Nephron progenitor cell (in vitro differentiated cells): ENCODE measurements around the gene ARHGEF37.

Source experiments
- DNase-seq: peaks from one replicate; pipeline ENCODE4 v3.0.0; 2021
- H3K27ac Mint-ChIP-seq: 2 replicates; pipeline ENCODE4 v1.8.0; 2021; ENCODE audit warnings: mild to moderate bottlenecking, moderate library complexity, mixed read lengths
- H3K27me3 Mint-ChIP-seq: 2 replicates; pipeline ENCODE4 v1.8.0; 2021; ENCODE audit warnings: mild to moderate bottlenecking, low read depth, mixed read lengths; ENCODE audit not compliant: poor library complexity
- H3K36me3 Mint-ChIP-seq: 2 replicates; pipeline ENCODE4 v1.8.0; 2021; ENCODE audit warnings: low read depth, mixed read lengths
- H3K4me1 Mint-ChIP-seq: 2 replicates; pipeline ENCODE4 v1.8.0; 2021; ENCODE audit warnings: mixed read lengths
- H3K4me3 Mint-ChIP-seq: 2 replicates; pipeline ENCODE4 v1.8.0; 2021; ENCODE audit warnings: mild to moderate bottlenecking, moderate library complexity, mixed read lengths
- H3K9me3 Mint-ChIP-seq: 2 replicates; pipeline ENCODE4 v1.8.0; 2021; ENCODE audit warnings: mild to moderate bottlenecking, moderate library complexity, mixed read lengths
- TF ChIP-seq, protein P1 (sequence below): fragments of 200-600 bp; sonication (generic); IDR thresholded peaks from 2 replicates; pipeline ENCODE4 v1.5.0; 2021; ENCODE audit warnings: antibody characterized with exemption

ARHGEF37 gene

DNA sequence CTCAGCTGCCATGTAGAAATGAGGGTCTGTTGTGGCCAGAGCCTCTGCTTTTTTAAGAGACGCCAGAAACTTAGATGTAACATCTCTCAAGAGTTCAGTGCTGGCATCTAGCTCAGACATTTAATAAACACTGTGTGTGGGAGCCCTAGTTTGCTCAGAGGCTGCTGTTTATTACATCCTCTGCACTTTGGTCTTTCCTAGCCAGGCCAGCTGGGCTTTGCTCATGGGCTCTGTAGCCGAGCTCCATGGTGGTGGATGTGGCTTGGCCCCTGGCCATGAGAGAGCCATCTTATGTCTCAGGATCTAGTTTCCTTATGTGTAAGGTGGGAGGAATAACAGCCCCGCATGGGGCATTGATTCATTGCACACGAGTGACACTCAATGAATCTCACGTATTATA lies 30.0 kb downstream of the ARHGEF37 start:
- Mint-ChIP-seq H3K4me1 (no peaks in the 10 kb centered on the region), H3K27ac (no peak overlapping the region), H3K9me3 (peaks cover 17% of the 10 kb centered on the region), H3K27me3 (peaks cover 6% of the 10 kb centered on the region), H3K4me3 (no peak overlapping the region), H3K36me3 (peaks cover 5% of the 10 kb centered on the region)
- TF ChIP-seq, protein P1, sequence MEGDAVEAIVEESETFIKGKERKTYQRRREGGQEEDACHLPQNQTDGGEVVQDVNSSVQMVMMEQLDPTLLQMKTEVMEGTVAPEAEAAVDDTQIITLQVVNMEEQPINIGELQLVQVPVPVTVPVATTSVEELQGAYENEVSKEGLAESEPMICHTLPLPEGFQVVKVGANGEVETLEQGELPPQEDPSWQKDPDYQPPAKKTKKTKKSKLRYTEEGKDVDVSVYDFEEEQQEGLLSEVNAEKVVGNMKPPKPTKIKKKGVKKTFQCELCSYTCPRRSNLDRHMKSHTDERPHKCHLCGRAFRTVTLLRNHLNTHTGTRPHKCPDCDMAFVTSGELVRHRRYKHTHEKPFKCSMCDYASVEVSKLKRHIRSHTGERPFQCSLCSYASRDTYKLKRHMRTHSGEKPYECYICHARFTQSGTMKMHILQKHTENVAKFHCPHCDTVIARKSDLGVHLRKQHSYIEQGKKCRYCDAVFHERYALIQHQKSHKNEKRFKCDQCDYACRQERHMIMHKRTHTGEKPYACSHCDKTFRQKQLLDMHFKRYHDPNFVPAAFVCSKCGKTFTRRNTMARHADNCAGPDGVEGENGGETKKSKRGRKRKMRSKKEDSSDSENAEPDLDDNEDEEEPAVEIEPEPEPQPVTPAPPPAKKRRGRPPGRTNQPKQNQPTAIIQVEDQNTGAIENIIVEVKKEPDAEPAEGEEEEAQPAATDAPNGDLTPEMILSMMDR, result no peak
- no peak for DNase-seq

DNA sequence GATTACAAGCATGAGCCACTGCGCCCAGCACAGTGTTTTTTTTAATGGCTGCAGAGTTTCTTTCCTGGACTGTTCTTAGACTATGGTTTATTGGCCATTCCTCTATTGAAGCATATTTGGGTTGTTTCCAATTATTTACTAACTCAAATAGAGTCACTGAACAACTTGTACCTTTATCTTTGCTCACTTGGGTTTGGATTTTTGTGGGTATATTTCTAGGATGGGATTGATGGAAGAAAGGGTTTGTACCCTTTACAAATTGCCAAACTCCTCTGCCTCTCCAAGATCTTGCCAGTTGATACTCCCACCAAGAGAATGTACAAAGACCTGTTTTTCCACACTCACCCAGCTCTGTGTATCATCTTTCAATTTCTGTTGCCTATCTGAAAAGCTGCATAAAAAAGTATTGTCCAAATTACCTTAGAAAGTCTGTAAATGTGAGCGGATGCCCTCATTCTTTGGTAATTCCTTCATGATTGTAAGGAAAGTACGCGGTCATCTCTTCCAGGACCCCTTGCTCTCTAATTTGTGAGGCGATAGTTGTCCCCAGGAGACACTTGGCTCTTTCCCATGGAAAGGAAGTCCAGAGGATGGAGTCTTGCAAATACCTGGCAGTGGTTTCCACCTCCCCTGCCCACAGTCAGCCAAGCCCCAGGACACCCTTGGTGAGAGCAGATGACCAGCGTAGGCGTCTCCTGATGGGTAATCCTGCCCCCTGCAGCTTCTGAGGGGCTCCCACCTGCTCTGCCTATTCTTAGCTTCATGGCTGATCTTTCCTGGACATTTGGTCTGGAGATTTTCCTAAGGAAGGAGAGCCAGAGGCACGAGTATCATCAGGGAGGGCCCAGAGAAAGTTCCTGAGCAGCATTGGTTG lies 33.0 kb downstream of the ARHGEF37 start:
- Mint-ChIP-seq H3K36me3 (peaks cover 5% of the 10 kb centered on the region), H3K27me3 (peaks cover 9% of the 10 kb centered on the region), H3K27ac (no peak overlapping the region), H3K4me3 (no peak overlapping the region), H3K9me3 (peaks cover 13% of the 10 kb centered on the region), H3K4me1 (peaks cover 12% of the 10 kb centered on the region)
- no peak for DNase-seq
- TF ChIP-seq, protein P1, result no peak

DNA sequence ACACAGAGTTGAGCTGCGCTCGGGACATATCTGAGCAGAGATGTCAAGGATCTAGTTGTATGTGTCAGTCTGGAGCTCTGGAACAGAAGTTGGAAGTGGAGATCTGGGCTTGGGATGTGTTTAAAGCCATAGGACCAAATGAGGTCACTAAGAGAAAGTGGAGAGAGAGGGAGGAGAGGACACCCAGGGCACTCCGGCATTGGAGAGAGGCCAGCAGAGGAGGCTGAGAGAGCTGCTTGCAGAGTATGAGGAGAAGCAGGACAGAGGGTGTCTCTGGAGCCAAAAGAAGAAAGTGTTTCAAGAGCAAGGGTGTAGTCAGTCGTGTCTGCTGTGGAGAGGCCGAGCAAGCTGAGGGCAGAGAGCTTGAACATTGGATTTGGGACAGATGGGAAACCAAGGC lies 34.7 kb downstream of the ARHGEF37 start:
- Mint-ChIP-seq H3K27me3 (peaks cover 9% of the 10 kb centered on the region), H3K27ac (no peak overlapping the region), H3K36me3 (no peaks in the 10 kb centered on the region), H3K9me3 (peaks cover 2% of the 10 kb centered on the region), H3K4me3 (no peak overlapping the region), H3K4me1 (peaks cover 12% of the 10 kb centered on the region)
- TF ChIP-seq, protein P1, result no peak
- DNase-seq, result no peak

DNA sequence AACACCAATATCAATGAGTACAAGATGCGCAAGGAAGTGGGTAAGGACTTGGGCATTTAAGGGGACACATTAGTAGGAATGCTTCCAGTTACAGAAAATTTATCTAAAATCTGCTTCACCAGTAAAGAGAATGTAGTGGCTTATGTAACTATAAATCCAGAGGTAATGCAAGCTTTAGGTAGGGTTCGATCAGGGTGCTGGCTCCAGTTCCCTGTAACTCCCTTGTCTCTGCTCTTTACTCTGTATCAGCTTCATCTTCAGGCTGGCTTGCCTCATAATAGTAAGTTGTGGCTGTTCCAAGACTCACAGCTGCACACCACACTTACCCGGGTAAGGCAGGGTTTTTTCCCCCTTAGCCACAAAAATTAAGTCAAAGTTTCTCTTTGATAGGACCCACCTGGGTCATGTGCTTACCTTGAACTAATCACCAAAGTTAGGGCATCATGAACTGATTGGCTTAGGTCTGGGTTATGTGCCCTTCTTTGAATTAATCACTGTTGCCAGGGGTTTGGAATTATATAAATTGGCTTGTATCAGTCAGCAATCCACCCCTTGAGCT lies 35.5 kb downstream of the ARHGEF37 start:
- H3K4me3 Mint-ChIP-seq, result no peak overlapping the region
- DNase-seq, result no peak
- H3K36me3 Mint-ChIP-seq, result no peaks in the 10 kb centered on the region
- peaks cover 12% of the 10 kb centered on the region for H3K4me1 Mint-ChIP-seq
- TF ChIP-seq, protein P1, result no peak
- no peak overlapping the region for H3K27ac Mint-ChIP-seq
- H3K27me3 Mint-ChIP-seq, result peaks cover 9% of the 10 kb centered on the region
- H3K9me3 Mint-ChIP-seq, result no peaks in the 10 kb centered on the region

DNA sequence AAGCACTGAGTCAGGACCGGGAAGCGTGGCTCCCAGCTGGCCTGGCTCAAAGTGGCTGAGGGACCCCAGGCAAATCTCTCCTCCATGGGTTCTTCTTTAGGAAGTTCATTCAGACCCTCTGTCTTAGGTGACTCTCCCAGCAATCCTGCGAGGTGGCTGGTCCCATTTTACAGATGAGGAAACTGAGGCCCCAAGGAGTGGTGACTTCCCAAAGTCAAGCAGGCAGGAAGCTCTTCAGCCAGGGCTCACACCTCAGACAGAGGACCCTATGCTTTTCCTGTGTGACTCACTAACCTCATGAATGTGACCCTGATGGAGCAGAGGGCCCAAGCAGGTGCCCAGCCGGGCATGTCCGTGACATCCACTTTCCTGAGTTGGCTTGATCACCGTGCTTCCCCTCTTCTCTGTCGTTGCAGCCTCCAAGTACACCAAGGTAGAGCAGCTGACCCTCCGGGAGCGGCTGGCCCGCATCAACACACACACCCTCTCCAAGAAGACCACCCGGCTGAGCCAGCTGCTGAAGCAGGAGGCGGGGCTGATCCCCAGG lies 36.5 kb downstream of the ARHGEF37 start:
- H3K36me3 Mint-ChIP-seq, result no peaks in the 10 kb centered on the region
- peaks cover 13% of the 10 kb centered on the region for H3K27me3 Mint-ChIP-seq
- no peak overlapping the region for H3K27ac Mint-ChIP-seq
- peaks cover 12% of the 10 kb centered on the region for H3K4me1 Mint-ChIP-seq
- TF ChIP-seq, protein P1, result no peak
- no peaks in the 10 kb centered on the region for H3K9me3 Mint-ChIP-seq
- no peak overlapping the region for H3K4me3 Mint-ChIP-seq
- DNase-seq, result no peak
